ENCODE data around the gene PPM1F. TPM values are rescaled to one million over a fixed set of nuclear protein-coding genes. Genes with fewer than 3 reads are reported as not detected.

PPM1F gene
- total RNA-seq, result 92.3 and 122 TPM in 2 replicates

GRCh38 chr22:21952586-21953571 is at the start of gene PPM1F:
Gene PPM1F (minus strand): TSS chr22:21952848. CDS start chr22:21946048, 6,800 bp downstream.

GRCh38 chr22:21982338-21982965 is 29.8 kb upstream of the PPM1F start, which contains the start of gene TOP3B:
Gene TOP3B (minus strand): TSS chr22:21982787. CDS start chr22:21975709, 7,078 bp downstream.

Other genes starting within 250 kb of the PPM1F start
- gene YPEL1, start 217.1 kb downstream of the PPM1F start, total RNA-seq, result 4.0 TPM in 2 replicates
- 45.7 and 54.9 TPM in 2 replicates for gene MAPK1, start 85.2 kb downstream of the PPM1F start, total RNA-seq
- gene TOP3B, start 29.9 kb upstream of the PPM1F start, total RNA-seq, result 13.9 and 14.0 TPM in 2 replicates

All from dermis lymphatic vessel endothelial cell (primary cell).